Brain microvascular endothelial cell (primary cell): Measurements from ENCODE around the gene PNMA3.
"Not testable (repeated sequence)": the region's sequence is repeated elsewhere in the genome, so short reads cannot be mapped to it uniquely, and the experiment has no call there.

Experiments used
- DNase-seq: peaks from one replicate; pipeline ENCODE4 v3.0.0-alpha.2; 2020
- H3K27ac ChIP-seq: fragments of 250-450 bp; sonication (Bioruptor Pico); 2 replicates; pipeline ENCODE4 v1.5.1; 2020; ENCODE audit warnings: mild to moderate bottlenecking, moderate library complexity
- H3K27me3 ChIP-seq: fragments of 250-450 bp; sonication (Bioruptor Pico); replicated peaks from 2 replicates; pipeline ENCODE4 v1.5.1; 2020; ENCODE audit warnings: mild to moderate bottlenecking
- H3K36me3 ChIP-seq: fragments of 250-450 bp; sonication (Bioruptor Pico); replicated peaks from 2 replicates; pipeline ENCODE4 v1.5.1; 2020; ENCODE audit warnings: mild to moderate bottlenecking
- H3K4me3 ChIP-seq: 2 replicates; pipeline ENCODE4 v1.5.1; 2011; ENCODE audit warnings: low read depth, mild to moderate bottlenecking, control low read depth, low read length, moderate library complexity
- in situ Hi-C: cut with HindIII; loops from 2 replicates; pipeline ENCODE4 v1.10.0; 2017; ENCODE audit warnings: low sequenced_read_pairs, low pct_ligation_motif_present
- TF ChIP-seq, protein P1 (sequence below): IDR thresholded peaks from 2 replicates; pipeline ENCODE4 v1.5.1; 2011; ENCODE audit warnings: low read depth, mild to moderate bottlenecking, moderate library complexity, low read length, control low read depth, inconsistent platforms; ENCODE audit errors: missing control alignments

PNMA3 gene

DNA sequence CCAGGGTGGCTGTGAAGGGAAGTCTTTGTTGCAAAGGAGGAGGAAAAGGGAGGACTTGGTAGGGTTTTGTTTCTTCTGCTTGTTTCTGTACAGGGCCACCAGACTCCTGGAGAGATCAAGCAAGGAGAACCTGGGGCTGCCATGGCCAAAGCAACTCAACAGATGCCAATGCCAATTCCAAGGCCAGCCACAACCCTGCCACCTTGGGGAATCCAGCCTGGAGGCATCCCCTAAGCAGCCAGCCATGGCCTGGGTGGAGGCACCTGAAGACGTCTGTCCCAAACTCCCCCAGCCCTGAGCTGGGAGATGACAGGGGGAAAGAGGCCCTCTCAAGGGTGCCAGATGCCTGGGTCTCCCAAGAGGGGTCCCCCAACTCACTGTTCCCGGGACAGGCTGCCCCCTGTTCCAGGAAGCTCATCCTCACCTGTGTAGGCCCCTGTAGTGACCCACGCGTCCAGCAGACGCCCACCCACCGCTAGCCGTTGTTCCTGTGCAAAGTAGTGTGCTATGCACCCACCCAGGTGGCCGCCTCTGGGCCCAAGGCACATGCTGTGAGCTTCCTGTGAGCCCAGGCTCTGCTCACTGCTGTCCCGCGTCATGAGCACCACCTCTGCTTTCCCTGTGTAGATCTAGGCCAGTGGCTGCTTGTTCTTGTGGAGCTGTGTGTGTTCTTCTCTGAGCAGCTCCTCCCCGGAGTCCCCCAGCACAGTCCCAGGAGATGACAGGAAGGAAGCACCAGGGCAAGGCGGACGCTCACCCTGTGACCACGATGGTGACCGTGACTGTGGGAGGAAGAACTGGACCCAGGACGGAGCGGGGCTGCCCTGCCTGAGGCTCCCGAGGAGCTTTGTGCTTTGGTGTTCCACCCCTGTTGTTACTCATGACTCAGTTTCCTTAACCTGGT, 3.2 kb downstream of the PNMA3 start:
- TF ChIP-seq, protein P1, sequence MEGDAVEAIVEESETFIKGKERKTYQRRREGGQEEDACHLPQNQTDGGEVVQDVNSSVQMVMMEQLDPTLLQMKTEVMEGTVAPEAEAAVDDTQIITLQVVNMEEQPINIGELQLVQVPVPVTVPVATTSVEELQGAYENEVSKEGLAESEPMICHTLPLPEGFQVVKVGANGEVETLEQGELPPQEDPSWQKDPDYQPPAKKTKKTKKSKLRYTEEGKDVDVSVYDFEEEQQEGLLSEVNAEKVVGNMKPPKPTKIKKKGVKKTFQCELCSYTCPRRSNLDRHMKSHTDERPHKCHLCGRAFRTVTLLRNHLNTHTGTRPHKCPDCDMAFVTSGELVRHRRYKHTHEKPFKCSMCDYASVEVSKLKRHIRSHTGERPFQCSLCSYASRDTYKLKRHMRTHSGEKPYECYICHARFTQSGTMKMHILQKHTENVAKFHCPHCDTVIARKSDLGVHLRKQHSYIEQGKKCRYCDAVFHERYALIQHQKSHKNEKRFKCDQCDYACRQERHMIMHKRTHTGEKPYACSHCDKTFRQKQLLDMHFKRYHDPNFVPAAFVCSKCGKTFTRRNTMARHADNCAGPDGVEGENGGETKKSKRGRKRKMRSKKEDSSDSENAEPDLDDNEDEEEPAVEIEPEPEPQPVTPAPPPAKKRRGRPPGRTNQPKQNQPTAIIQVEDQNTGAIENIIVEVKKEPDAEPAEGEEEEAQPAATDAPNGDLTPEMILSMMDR = no peak
- H3K27me3 ChIP-seq = no peaks in the 10 kb centered on the region
- no peak overlapping the region for H3K4me3 ChIP-seq
- DNase-seq = no peak
- in situ Hi-C loops = no loop called here
- no peak overlapping the region for H3K27ac ChIP-seq
- H3K36me3 ChIP-seq = no peaks in the 10 kb centered on the region

DNA sequence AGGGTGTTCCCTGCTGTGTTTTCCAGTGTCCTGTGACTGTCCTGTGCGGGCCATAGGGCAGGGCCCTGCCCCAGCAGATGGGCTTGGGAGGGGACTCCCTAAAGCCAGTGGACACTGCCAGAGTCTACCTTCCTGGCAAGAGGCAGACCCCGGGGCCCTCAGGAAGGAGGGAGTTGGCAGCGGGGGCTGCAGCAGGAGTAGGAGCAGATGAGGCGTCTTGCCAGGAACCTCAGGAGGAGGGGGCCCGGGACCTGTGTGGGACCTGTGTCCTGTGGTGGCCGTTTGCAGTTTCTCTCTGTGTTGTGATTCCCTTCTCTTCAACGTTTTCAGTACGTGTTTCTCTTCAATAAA, 3.8 kb downstream of the PNMA3 start:
- Histone ChIP-seq H3K27me3 (no peaks in the 10 kb centered on the region), H3K27ac (no peak overlapping the region), H3K4me3 (no peak overlapping the region), H3K36me3 (no peaks in the 10 kb centered on the region)
- in situ Hi-C loops = no loop called here
- no peak for DNase-seq
- TF ChIP-seq, protein P1 = no peak

DNA sequence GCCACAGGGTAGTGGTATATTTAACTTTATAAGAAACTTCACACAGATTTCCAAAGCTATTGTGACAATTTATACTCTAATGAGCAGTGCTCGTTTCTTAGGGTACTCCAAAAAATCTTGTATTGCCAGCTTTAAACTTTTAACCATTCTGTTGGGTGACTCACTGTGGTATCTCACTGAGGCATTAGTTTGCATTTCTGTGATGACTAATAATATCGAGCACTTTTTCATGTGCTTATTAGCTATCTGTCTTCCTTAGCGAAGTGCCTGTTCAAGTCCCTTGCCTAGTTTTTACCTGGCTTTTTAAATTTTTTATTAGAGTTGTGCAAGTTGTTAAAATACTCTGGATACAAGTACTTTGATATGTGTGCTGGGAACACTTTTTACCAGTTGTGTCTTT, 5.5 kb downstream of the PNMA3 start:
- in situ Hi-C loops = no loop called here
- Histone ChIP-seq H3K27ac (no peak overlapping the region), H3K27me3 (no peaks in the 10 kb centered on the region), H3K4me3 (no peak overlapping the region), H3K36me3 (no peaks in the 10 kb centered on the region)
- DNase-seq = peak; percentile 24
- TF ChIP-seq, protein P1 = no peak

DNA sequence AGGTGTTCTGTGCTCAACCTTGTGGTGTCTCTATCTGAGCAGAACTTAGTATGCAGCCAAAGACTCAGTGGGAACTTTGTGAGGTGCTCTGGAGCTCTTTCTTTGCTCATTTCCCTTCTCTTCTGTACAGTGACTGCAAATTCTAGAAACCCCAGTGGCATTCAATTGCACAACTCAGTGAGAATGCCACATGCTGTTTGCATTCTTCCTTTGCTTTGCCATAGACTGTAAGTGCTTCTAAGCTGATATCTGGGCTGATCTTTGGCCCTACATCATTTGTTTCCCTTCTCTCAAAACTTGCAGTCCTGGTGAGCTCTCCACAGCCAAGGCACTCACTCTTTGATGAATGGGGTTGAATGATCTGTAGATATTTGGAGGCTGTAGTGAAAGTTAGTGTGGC, 7.0 kb downstream of the PNMA3 start:
- TF ChIP-seq, protein P1 = no peak
- H3K27me3 ChIP-seq = no peaks in the 10 kb centered on the region
- in situ Hi-C loops = no loop called here
- no peaks in the 10 kb centered on the region for H3K36me3 ChIP-seq
- H3K4me3 ChIP-seq = no peak overlapping the region
- peak; percentile 11 for DNase-seq
- H3K27ac ChIP-seq = no peak overlapping the region

DNA sequence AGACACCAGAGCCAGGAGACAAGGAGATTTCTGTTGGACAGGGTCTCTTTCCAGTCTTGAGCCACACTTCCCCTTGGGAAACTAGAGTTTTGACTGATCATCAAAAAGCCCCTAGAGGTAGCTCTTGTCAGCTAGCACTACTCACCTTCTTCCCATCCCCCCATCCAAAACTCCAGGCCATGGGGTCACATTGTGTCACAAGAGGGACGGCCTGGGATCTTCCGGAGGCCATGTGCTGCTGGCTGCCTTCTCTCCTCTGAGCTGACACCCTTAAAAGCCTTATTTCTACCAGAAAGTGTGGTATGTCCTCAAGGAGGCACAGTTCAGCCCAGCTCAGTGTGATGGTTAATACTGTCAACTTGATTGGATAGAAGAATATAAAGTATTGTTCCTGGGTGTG, 7.8 kb downstream of the PNMA3 start:
- Histone ChIP-seq H3K27ac (no peak overlapping the region), H3K4me3 (no peak overlapping the region), H3K27me3 (no peaks in the 10 kb centered on the region), H3K36me3 (no peaks in the 10 kb centered on the region)
- DNase-seq = no peak
- in situ Hi-C loops = no loop called here
- TF ChIP-seq, protein P1 = no peak

DNA sequence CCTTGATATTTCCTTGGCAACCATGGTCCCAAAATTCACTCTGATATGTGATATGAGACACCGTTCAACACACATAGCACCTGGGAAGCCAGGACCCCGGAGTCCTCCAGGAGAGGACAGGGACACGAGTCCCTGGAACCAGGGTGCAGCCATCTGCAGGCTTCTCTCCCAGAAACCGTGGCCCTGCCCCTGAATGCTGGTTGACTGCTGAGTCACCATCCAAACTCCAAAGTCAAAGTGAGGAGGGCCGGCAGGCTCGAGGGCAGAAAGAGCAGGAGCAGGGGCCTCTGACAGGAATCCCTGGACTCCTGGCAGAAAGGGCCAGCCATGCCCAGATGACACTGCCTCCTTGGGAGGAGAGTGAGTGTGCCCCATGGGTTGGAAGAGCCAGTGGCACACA, 9.1 kb downstream of the PNMA3 start:
- no peak overlapping the region for H3K4me3 ChIP-seq
- DNase-seq = no peak
- H3K27me3 ChIP-seq = no peaks in the 10 kb centered on the region
- in situ Hi-C loops = no loop called here
- no peaks in the 10 kb centered on the region for H3K36me3 ChIP-seq
- no peak overlapping the region for H3K27ac ChIP-seq
- TF ChIP-seq, protein P1 = no peak

DNA sequence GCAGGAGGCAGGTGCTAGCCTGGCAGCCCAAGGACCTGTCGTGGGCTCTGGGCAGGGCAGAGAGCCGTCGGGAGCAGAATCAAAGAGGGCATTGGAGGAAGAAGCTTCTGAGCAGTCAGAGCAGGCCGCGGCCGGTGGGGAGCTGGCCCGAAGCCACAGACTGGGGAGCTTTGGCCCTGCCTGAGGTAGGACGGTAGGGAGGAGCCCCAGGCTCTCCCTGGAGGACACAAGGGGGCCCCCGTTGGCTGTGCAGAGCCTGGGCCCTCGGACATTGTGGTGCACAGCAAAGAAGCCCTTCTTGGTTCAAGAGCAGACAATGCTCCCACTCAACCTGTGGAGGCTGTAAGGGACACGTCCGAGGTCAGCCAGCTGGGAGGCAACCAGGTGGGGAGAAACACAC, 10.1 kb downstream of the PNMA3 start:
- H3K36me3 ChIP-seq, H3K27me3 ChIP-seq, DNase-seq, in situ Hi-C loops, H3K4me3 ChIP-seq, H3K27ac ChIP-seq: not testable (repeated sequence)

DNA sequence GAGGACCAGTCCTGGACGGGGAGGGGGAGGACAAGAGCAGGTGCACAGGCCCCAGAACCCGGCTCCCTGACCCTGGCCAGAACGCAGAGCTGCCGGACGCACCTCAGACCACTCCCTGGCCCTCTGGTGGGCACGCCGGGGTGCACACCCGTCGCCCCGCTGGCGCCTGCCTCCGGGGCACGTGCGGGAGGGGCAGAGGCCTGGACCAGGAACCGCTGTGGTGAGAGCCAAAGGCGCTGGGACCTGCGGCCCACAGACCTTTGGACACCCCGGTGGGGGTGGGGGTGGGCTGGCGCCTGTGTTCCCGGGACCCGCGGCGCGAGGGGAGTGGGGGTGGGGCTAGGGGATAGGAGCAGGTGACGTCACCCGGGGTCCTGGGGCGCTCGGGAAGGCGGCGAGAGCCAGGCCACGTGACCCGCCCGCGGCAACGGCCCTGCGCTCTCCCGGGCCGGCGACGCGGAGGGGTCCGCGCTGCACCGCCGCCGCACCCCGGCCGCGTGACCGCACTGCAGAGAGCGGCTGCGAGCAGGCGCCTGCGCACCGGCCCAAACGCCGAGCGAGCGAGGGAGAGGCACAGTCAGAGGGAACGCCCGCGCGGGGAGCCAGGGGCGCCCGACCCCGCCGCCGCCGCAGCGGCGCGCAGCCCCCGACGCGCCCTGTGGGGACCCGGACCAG, 15.8 kb downstream of the PNMA3 start, which contains the start of gene PNMA6A:
TSS of gene PNMA6A (plus strand) at position 546 of the 675 bp plus-strand sequence. CDS start 609 bp downstream, outside the sequence.
- DNase-seq, H3K36me3 ChIP-seq, in situ Hi-C loops, H3K27ac ChIP-seq, H3K4me3 ChIP-seq, H3K27me3 ChIP-seq: not testable (repeated sequence)
